ENCODE measurements around the gene PCK2.
"Not testable (repeated sequence)": the region's sequence is repeated elsewhere in the genome, so short reads cannot be mapped to it uniquely, and the experiment has no call there.

The PCK2 gene

GRCh38 chr14:24093207-24093900 is 757 bp upstream of the PCK2 start:
- no peak for DNase-seq (ENCODE audit: low read depth in 2 of 2, low spot score in 1 of 2)

- DNase-seq (ENCODE audit: low read depth in 2 of 2, low spot score in 1 of 2): no peak
Observed at GRCh38 chr14:24094841-24095270, 745 bp downstream of the PCK2 start.

GRCh38 chr14:24095271-24096068 is 1.4 kb downstream of the PCK2 start:
- DNase-seq (ENCODE audit: low read depth in 2 of 2, low spot score in 1 of 2): no peak

GRCh38 chr14:24096545-24097181 is 2.6 kb downstream of the PCK2 start:
- no peak for DNase-seq (ENCODE audit: low read depth in 2 of 2, low spot score in 1 of 2)

DNA sequence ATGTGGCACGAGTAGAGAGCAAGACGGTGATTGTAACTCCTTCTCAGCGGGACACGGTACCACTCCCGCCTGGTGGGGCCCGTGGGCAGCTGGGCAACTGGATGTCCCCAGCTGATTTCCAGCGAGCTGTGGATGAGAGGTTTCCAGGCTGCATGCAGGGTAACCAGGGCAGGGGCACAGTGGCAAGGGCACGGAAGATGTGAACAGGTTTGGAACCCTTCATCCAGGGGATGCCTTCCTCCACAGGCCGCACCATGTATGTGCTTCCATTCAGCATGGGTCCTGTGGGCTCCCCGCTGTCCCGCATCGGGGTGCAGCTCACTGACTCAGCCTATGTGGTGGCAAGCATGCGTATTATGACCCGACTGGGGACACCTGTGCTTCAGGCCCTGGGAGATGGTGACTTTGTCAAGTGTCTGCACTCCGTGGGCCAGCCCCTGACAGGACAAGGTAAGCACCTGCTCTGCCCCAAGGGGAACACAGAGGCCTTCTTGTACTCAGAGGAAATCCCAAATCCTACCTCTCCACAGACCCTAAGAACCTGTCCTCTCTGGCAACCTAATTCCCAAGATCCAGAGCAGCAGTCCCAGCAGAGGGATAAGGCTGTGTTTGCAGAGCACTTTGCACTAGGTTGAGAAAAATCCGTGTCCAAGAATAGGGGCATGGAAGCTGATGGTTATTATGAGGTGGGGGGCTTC is 4.3 kb downstream of the PCK2 start:
- DNase-seq (ENCODE audit: low read depth in 2 of 2, low spot score in 1 of 2): no peak

GRCh38 chr14:24098927-24099813 is 5.1 kb downstream of the PCK2 start:
- no peak for DNase-seq (ENCODE audit: low read depth in 2 of 2, low spot score in 1 of 2)

- DNase-seq (ENCODE audit: low read depth in 2 of 2, low spot score in 1 of 2): no peak
Observed at GRCh38 chr14:24100197-24100981, 6.3 kb downstream of the PCK2 start.

DNA sequence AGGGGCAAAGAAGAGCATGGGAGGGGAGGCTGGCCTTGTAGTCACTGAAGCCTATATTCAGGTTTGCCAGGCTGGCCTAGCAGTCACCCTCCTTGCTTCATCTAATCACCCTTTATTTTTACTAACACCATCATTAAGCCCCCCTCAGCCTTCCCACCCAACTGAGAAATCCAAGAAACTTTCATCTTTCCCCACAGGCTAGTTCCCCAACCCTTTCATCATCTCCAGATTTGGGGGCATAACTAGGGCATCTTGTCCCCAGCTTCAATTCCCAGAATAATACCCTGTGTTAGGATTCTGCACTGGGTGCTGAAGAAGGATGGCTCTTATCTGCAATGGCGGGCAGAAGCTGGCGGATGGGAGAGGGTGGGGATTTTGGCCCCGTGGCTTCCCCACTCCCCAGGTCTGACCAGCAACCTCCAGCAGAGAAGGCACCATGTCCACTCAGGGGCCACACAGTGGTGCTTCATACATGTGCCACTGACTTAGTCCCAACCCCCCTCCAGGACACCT is 6.9 kb downstream of the PCK2 start:
- DNase-seq (ENCODE audit: low read depth in 2 of 2, low spot score in 1 of 2): no peak

DNA sequence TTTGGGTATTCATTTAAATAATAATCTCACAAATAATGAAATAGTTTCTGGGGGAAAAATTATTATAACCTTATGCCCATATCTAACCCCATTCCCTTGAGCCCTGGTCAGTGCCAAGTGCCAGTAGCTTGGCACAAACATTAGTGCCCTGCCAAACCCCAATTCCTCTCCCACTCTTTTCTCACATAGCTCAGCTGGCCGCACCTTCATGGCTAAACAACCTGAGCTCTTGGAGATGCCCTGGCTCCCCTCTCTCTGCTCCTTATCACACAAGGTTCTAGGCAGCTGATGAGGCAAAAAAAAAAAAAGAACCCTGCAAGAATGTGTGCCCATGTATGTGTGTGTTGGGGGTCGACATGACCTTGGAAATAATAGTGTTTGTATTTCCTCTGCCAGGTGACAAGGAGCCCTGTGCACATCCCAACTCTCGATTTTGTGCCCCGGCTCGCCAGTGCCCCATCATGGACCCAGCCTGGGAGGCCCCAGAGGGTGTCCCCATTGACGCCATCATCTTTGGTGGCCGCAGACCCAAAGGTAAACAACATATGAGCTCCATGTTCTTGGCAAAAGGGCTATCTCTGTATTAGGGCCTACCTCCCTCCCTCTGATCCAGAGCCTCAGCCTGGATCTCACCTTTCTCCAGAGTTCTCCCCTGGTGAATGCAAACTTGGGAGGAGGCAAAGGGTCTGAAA is 8.4 kb downstream of the PCK2 start:
- DNase-seq (ENCODE audit: low read depth in 2 of 2, low spot score in 1 of 2): no peak

DNA sequence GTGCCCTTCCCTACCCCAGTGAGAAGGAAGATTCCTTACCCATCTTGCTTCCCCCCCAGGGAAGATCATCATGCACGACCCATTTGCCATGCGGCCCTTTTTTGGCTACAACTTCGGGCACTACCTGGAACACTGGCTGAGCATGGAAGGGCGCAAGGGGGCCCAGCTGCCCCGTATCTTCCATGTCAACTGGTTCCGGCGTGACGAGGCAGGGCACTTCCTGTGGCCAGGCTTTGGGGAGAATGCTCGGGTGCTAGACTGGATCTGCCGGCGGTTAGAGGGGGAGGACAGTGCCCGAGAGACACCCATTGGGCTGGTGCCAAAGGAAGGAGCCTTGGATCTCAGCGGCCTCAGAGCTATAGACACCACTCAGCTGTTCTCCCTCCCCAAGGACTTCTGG is 9.3 kb downstream of the PCK2 start:
- DNase-seq (ENCODE audit: low read depth in 2 of 2, low spot score in 1 of 2): no peak

DNA sequence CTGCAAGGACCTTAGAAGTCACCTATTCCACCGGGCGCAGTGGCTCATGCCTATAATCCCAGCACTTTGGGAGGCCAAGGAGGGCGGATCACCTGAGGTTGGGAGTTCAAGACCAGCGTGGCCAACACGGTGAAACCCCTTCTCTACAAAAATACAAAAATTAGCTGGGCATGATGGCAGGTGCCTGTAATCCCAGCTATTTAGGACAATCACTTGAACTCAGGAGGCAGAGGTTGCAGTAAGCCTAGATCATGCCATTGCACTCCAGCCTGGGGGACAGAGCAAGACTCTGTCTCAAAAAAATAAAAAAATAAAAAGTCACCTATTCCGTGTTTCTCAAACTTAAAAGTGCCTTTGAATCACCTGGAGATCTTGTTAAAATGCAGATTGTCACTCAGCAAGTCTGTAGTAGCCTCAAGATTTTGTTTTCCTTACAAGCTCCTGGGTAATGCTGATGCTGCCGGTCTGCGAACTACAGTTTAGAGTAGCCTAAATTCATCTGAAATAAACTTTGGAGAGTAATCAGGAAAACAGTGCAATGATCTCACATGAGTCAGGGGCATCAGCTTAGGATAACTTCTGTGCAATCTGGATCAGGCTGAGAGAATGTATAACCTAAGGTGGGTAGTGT is 11.6 kb downstream of the PCK2 start:
- not testable (repeated sequence) for DNase-seq (ENCODE audit: low read depth in 2 of 2, low spot score in 1 of 2)

GRCh38 chr14:24106672-24107271 is 12.7 kb downstream of the PCK2 start:
- DNase-seq (ENCODE audit: low read depth in 2 of 2, low spot score in 1 of 2): no peak

DNA sequence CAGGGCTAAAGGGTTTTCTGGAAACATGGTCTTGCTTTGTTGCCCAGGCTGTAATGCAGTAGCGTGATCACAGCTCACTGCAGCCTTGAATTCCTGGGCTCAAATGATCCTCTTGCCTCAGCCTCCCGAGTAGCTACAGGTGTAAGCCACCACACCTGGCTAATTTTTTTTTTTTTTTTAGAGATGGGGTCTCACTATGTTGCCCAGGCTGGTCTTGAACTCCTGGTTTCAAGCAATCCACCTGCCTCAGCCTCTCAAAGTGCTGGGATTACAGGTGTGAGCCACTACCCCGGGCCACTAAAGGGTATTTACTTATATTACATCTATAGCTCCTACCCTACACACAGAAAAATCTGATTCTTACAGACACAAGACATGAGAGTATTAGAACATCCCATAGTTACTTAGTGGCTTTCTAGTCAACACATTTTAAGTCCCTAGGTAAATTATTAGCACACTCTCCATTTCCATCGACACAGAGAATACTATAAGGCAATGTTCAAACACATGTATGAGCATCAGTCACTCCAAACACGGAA is 14.3 kb downstream of the PCK2 start:
- no peak for DNase-seq (ENCODE audit: low read depth in 2 of 2, low spot score in 1 of 2)

GRCh38 chr14:24110060-24110459 is 15.9 kb downstream of the PCK2 start:
- no peak for DNase-seq (ENCODE audit: low read depth in 2 of 2, low spot score in 1 of 2)

DNA sequence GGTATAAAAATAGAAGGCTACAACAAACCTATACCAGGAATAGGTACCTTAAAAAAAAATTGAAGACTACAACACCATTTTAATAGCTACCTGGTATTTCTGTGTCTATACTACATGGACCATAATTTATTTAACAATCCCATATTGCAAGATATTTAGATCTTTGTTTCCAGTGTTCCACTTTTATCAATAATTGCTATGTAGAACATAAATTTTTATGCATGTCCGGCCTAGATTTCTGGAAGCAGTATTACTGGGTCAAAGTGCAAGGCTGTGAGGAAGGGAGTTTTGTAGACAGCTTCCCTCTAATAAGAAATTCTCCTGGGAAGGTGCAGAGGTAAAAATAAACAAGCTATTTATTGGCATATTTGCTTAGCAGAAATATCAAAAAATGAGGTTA is 16.4 kb downstream of the PCK2 start:
- DNase-seq (ENCODE audit: low read depth in 2 of 2, low spot score in 1 of 2): no peak

GRCh38 chr14:24113379-24113800 is 19.3 kb downstream of the PCK2 start:
- no peak for DNase-seq (ENCODE audit: low read depth in 2 of 2, low spot score in 1 of 2)

DNA sequence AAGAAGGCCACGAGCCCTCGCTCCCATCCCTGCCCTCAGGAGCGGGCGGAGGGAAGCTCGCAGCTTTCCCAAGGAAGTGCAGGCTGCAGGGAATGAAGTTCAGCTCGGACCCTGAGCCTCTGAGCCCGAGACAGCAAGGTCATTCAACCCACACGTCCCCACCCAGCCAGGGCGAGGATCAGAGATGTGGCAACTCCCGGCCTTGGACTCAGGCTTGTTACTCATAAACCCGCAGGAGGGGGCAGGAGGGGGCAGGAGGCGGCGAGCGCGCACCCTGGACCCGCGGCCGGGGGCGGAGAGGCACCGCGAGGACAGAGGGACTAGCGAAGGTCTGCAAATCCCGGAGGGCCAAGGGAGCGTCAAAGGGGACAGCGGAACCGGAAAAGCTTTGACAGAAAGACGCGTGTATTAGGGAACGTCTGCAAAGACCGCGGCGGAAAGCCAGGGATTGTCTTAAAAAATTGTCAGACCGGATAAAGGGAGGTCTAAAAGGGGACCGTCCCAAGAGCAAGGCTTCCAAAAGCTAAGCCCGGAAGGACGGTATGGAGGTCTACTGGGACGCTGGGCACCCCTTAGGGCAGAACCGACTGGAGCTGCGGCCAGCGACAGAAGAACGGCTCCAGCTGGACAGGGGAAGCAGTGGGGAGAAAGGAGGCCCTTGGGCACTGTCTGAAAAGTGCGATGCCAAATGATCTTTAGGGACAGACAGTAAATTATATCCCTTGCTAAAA is 19.9 kb downstream of the PCK2 start:
- DNase-seq (ENCODE audit: low read depth in 2 of 2, low spot score in 1 of 2): peak; percentile 51 to 54
